Measurements from ENCODE around the gene SENP7.
"Not testable (repeated sequence)": the region's sequence is repeated elsewhere in the genome, so short reads cannot be mapped to it uniquely, and the experiment has no call there.

SENP7 gene

DNA sequence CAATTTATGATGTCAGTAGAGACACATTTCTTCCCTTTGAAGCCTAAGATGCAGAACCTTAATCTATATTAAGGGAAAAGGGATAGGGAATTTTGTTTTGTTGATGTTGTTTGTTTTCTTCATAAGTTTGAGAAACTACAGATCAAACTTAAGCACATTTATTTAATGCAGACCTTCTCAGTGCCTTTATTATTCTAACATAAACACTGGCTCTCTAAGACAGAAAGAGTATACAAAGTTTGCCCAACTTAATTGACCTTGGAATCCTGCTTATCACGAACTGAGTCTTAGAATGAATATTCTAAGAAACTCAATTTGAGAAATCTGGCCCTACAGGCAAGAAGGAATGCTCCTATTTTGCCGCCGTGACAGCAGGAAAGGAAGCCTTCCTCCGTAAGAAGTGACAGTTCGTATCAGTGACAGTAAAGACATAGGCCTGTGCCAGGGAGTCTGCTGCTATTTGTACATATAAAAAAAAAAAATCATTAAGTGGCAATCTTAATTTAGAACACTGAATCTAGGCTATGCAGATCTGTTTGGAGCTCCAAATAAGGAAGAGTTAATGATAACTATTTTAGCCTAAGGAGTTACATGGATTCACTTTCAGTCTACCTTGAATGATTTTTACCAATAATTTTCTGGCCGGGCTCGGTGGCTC is 183.9 kb downstream of the SENP7 start:
- no peak for DNase-seq (ENCODE audit: low spot score)

GRCh38 chr3:101325393-101326134 is 187.4 kb downstream of the SENP7 start:
- no peak for DNase-seq (ENCODE audit: low spot score)

DNA sequence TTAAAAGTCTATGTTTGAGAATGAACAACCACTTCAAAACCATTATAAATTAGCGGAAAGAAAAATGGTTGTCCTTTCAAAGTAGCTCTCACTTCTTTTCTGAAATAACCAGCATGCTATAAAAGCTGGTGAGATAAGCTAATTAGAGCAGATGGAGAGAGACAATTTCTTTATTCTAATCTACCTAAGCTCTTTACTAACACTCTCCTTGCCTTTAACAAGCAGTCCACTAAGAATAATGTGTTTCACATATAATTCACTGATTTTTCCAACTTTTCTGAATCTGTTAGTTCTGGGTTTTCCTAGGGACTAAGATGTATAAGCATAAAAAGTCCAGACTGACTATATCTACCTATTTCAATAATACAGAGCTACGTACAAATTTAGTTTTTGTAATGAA is 192.5 kb downstream of the SENP7 start, which contains the start of gene IMPG2:
TSS of gene IMPG2 (minus strand) at position 101 of the 400 bp plus-strand sequence. CDS start 203 bp downstream, outside the sequence.
- no peak for DNase-seq (ENCODE audit: low spot score)

GRCh38 chr3:101319531-101319930 is 193.5 kb downstream of the SENP7 start:
- DNase-seq (ENCODE audit: low spot score), result no peak

DNA sequence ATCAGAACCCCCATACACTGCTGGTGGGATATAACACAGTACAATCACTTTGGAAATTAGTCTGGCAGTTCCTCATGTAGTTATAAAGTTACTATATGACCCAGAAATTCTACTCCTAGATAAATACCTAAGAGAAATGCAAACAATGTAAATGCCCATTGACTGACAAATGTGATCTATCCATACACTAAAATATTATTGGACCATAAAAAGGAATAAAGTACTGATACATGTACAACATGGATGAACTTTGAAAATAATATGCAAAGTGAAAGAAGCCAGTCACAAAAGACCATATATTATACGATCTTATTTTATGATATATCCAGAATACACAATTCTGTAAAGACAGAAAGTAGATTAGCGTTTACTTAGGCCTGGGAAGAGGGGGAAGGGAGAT is 200.5 kb downstream of the SENP7 start:
- DNase-seq (ENCODE audit: low spot score), result no peak

DNA sequence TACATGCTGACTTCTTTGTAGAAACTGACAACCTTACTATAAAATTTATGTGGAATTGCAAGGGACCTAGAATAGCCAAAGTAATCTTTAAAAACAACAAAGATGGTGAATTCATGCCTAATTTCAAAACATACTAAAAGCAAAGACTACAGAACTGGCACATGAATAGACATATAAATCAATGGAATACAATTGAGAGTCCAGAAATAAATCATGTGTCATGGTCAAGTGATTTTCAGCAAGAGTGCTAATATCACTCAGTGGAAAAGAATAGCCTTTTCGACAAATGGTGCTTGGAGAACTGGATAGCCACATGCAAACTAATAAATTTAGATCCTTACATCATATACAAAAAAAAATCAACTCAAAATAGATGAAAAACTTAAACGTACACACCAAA is 201.3 kb downstream of the SENP7 start:
- DNase-seq (ENCODE audit: low spot score), result no peak

DNA sequence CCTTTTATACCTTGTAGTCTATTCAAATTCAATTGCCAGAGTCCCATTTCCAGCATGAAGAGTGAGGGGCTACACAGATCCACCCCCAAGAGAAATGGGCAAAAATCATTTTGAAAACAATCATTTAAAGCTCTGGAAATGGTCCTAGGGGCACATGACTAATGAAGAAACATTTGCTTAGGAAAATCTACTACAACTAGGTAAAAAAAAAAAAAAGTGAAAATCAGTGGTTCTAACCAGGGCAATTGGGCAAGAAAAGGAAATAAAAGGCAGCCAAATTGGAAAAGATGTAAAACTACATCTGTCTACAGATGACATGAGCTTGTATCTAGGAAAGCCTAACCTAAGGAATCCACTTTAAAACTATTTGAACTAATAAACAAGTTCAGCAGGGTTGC is 202.0 kb downstream of the SENP7 start:
- no peak for DNase-seq (ENCODE audit: low spot score)

- DNase-seq (ENCODE audit: low spot score), result not testable (repeated sequence)
Measured at GRCh38 chr3:101308147-101308772, 204.8 kb downstream of the SENP7 start.

DNA sequence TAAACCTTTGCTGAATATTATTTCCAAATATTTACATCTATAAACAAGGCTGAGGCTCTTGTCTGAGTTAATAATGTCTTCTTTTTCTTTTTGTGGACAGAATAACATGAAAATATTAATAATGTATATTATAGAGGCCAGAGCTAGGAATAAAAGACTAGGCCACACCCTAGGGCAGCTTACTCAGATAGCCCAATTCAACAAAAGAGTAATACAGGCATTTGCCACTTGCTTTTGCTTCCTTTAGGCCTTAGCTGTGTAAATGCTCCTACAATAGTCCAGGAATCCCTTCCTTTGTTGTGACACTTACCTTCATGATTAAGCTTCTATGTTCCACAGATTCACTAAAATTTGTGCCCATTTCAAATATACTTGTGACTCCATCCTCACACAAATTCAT is 209.2 kb downstream of the SENP7 start:
- DNase-seq (ENCODE audit: low spot score), result no peak

- DNase-seq (ENCODE audit: low spot score), result no peak
Measured at GRCh38 chr3:101303089-101303731, 209.8 kb downstream of the SENP7 start.

GRCh38 chr3:101300073-101300472 is 212.9 kb downstream of the SENP7 start:
- no peak for DNase-seq (ENCODE audit: low spot score)

DNA sequence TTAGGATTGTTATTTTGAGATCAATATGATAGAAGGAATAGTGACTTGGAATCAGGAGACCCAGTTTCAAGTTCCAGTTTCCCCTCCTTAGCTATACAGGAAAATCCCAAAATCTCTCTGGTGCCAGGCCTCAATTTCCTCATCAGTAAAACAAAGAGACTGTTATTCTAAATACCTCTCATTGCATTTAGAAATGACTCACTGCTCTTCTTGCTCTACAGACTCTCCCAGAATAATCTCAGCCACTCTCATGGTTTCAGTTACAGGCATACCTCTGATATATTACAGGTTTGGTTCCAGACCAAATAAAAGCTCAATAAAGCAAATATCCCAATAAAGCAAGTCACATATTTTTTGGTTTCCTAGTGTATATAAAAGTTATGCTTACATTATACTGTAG is 221.0 kb downstream of the SENP7 start:
- DNase-seq (ENCODE audit: low spot score), result no peak

DNA sequence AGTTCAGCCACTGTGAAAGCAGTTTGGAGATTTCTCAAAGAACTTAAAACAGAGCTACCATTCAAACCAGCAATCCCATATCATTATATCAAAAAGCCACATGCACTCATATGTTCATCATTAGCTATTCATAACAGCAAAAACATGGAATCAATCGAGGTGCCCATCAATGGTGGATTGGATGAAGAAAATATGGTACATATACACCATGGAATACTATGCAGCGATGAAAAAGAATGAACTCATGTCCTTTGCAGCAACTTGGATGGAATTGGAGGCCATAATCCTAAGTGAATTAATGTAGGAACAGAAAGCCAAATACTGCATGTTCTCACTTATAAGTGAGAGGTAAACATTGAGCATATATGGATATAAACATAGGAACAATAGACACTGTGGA is 224.7 kb downstream of the SENP7 start:
- no peak for DNase-seq (ENCODE audit: low spot score)

DNA sequence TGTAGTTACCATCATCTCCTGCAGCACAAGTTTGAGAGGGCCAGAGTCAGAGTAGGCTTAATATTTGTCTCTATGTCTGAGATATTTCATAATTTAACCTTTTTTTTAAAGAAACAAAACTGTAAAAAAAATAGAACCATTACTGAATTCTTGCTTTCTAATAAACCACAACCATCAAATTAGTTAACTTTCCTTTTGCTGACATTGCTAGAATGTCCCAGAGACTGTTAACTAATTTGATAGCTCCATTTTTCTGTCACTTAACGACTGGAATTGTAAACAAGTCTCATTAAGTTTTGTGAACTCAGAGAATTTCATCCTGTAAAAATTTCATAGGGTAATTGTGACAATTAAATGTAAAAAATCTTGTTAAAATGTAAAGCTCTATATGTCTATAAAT is 228.3 kb downstream of the SENP7 start:
- DNase-seq (ENCODE audit: low spot score), result no peak

GRCh38 chr3:101281521-101282030 is 231.4 kb downstream of the SENP7 start:
- DNase-seq (ENCODE audit: low spot score), result no peak

DNA sequence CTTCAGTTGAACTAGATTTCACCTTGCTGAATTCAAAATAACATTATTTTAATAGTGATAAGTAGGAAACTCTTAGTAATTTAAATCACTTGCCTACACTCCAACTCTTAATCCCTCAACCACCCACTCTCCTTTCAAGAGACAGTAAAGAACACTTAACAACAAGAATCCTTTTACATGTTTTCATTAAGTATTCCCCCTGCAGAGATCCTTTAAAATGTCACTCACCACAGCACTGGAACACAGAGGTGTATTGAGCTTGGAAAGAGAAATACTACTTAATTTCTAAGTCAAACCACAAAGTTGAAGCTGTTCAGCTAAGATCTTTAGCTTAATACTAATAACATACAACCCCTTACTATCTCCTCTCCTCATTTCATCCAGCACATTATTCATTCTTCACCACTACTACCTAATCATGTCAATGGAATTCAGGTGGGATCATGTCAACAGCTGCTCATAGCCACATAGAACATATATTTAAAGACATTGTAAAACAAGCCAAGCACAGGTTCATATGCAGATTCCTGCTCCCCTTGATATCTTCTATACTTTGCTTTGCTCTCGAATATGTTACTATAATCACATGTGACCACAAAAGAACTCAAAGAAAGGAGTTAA is 233.1 kb downstream of the SENP7 start:
- DNase-seq (ENCODE audit: low spot score), result no peak

- DNase-seq (ENCODE audit: low spot score), result no peak
Measured at GRCh38 chr3:101279162-101279561, 233.8 kb downstream of the SENP7 start.

GRCh38 chr3:101278727-101279126 is 234.3 kb downstream of the SENP7 start:
- no peak for DNase-seq (ENCODE audit: low spot score)
